Stomach (tissue), 9 donors: Measurements from ENCODE around the gene RNF7. TPM values are rescaled to one million over a fixed set of nuclear protein-coding genes. Genes with fewer than 3 reads are reported as not detected.

ENCODE experiments used
- DNase-seq, 2 donors: peaks; one replicate each; pipeline versions ENCODE4 v3.0.0 to v3.0.0-alpha.2; 2013 to 2019
- H3K27ac ChIP-seq, 5 donors: fragments of 200-600 bp in 4 of 5; sonication (generic) in 4 of 5; one replicate each; pipeline ENCODE4 v1.5.1; 2013 to 2019; ENCODE audit warnings: mild to moderate bottlenecking in 1 of 5, moderate library complexity in 1 of 5
- H3K27me3 ChIP-seq, 3 donors: fragments of 200-600 bp; sonication (generic); one replicate each; pipeline ENCODE4 v1.5.1; 2017 to 2019; ENCODE audit warnings: mixed run types in 1 of 3
- H3K36me3 ChIP-seq, 4 donors: fragments of 200-600 bp; sonication (generic); 1 replicate in 3 of 4; 2 replicates in 1 of 4; pipeline ENCODE4 v1.5.1; 2016 to 2019
- H3K4me1 ChIP-seq, 4 donors: fragments of 200-600 bp; sonication (generic); one replicate each; pipeline ENCODE4 v1.5.1; 2016 to 2019
- H3K4me3 ChIP-seq, 4 donors: fragments of 200-600 bp; sonication (generic) in 3 of 4; one replicate each; pipeline ENCODE4 v1.5.1; 2016 to 2019; ENCODE audit warnings: mild to moderate bottlenecking in 1 of 4
- H3K9me3 ChIP-seq, 4 donors: fragments of 200-600 bp; sonication (generic); one replicate each; pipeline ENCODE4 v1.5.1; 2016 to 2019
- CTCF ChIP-seq, 7 experiments: fragments of 450-650 bp in 4 of 7; fragments of 200-600 bp in 3 of 7; sonication (generic) in 3 of 7; IDR thresholded peaks; one replicate each; pipeline ENCODE4 v1.5.1; 2016 to 2019; ENCODE audit warnings: antibody characterized with exemption in 7 of 7, control low read depth in 2 of 7, mild to moderate bottlenecking in 1 of 7
- EP300 ChIP-seq: sonication (generic); formaldehyde crosslinking; IDR thresholded peaks from one replicate; pipeline ENCODE4 v1.6.1; 2017; ENCODE audit warnings: antibody characterized with exemption
- POLR2A ChIP-seq, 4 donors: fragments of 450-650 bp; IDR thresholded peaks; one replicate each; pipeline ENCODE4 v1.6.1; 2016; ENCODE audit warnings: antibody characterized with exemption in 4 of 4, control low read depth in 2 of 4, mild to moderate bottlenecking in 1 of 4, moderate library complexity in 1 of 4
- POLR2AphosphoS5 ChIP-seq, 3 donors: sonication (generic); formaldehyde crosslinking; IDR thresholded peaks; one replicate each; pipeline ENCODE4 v1.6.1; 2016; ENCODE audit warnings: antibody characterized with exemption in 3 of 3
- WGBS, 5 donors: extraction: QIAGEN DNeasy Blood & Tissue Kit in 3 of 5; methylation state at CpG; one replicate each; pipeline versions ENCODE4 v1.1.5 to v1.1.7; 2013 to 2018; 5-methylcytosine and 5-hydroxymethylcytosine counted together
- intact Hi-C: fragments of 100-400 bp; cut with DNase I; formaldehyde crosslinking; loops from one replicate; pipeline ENCODE4 v1.15.1; 2023; ENCODE audit warnings: low total_unique reads
- polyA plus RNA-seq, 3 donors: library from polyadenylated mRNA; stranded (reverse); fragments of 200-250 nt; gene quantifications; one replicate each; pipeline ENCODE4 v1.2.3, GENCODE V29; 2013
- total RNA-seq, 5 donors: library from RNA; depleted of rRNA; stranded (reverse); fragments of >200 nt; gene quantifications; one replicate each; pipeline versions ENCODE4 v1.1.0 to v1.2.3, GENCODE V29; 2014 to 2016
- donor health status: healthy with polysubstance abuse.
- donor health status: Bipolar disorder and iron deficiency.
- donor health status: healthy.

RNF7 gene
- total and polyA plus RNA-seq, 8 donors = 40.2 to 236 (median 111) TPM

GRCh38 chr3:141764986-141765385 is 26.9 kb downstream of the RNF7 start:
- DNase-seq = peak in 1 of 2 donors; percentile 25
- TF ChIP-seq EP300 (no peak), POLR2AphosphoS5 (IDR thresholded peaks at IDR 0.05) (no peak), CTCF (IDR thresholded peaks at IDR 0.05) (no peak), POLR2A (IDR thresholded peaks at IDR 0.05) (no peak)
- no peaks in the 10 kb centered on the region for H3K4me1 ChIP-seq
- no peaks in the 10 kb centered on the region for H3K27me3 ChIP-seq
- WGBS, 5 donors = 77 to 83% (median 80%) methylated on average over 2 of the region's 2 CpGs
- H3K4me3 ChIP-seq = no peak overlapping the region
- no peaks in the 10 kb centered on the region for H3K9me3 ChIP-seq
- no peaks in the 10 kb centered on the region for H3K36me3 ChIP-seq
- intact Hi-C loops = no loop called here
- no peak overlapping the region for H3K27ac ChIP-seq

GRCh38 chr3:141767066-141767465 is 29.0 kb downstream of the RNF7 start:
- no peaks in the 10 kb centered on the region for H3K36me3 ChIP-seq

GRCh38 chr3:141769221-141769894 is 31.3 kb downstream of the RNF7 start:
- H3K4me1 ChIP-seq = no peaks in the 10 kb centered on the region
- H3K27ac ChIP-seq = no peak overlapping the region
- DNase-seq = no peak
- no peak overlapping the region for H3K4me3 ChIP-seq
- 46 to 61% (median 50%) methylated on average over 6 of the region's 6 CpGs for WGBS, 5 donors
- no peaks in the 10 kb centered on the region for H3K36me3 ChIP-seq
- intact Hi-C loops = no loop called here
- H3K27me3 ChIP-seq = no peaks in the 10 kb centered on the region
- TF ChIP-seq POLR2A (IDR thresholded peaks at IDR 0.05) (no peak), CTCF (IDR thresholded peaks at IDR 0.05) (no peak), EP300 (no peak)
- H3K9me3 ChIP-seq = no peaks in the 10 kb centered on the region

More at GRCh38 chr3:141767066-141767465, 29.0 kb downstream of the RNF7 start:
- no peak for DNase-seq
- 79 to 89% (median 84%) methylated on average over 2 of the region's 2 CpGs for WGBS, 5 donors
- H3K4me3 ChIP-seq = no peak overlapping the region
- H3K27ac ChIP-seq = no peak overlapping the region
- no peak for TF ChIP-seq POLR2A (IDR thresholded peaks at IDR 0.05)
- intact Hi-C loops = no loop called here
- no peaks in the 10 kb centered on the region for H3K4me1 ChIP-seq
- no peaks in the 10 kb centered on the region for H3K9me3 ChIP-seq
- H3K27me3 ChIP-seq = no peaks in the 10 kb centered on the region

GRCh38 chr3:141773676-141774075 is 35.6 kb downstream of the RNF7 start:
- Histone ChIP-seq H3K4me3 (no peak overlapping the region), H3K36me3 (no peaks in the 10 kb centered on the region), H3K9me3 (no peaks in the 10 kb centered on the region), H3K4me1 (no peaks in the 10 kb centered on the region), H3K27ac (no peak overlapping the region), H3K27me3 (no peaks in the 10 kb centered on the region)
- 94 to 97% (median 95%) methylated on average over 6 of the region's 6 CpGs for WGBS, 5 donors
- intact Hi-C loops = no loop called here
- TF ChIP-seq CTCF (IDR thresholded peaks at IDR 0.05) (no peak), POLR2A (IDR thresholded peaks at IDR 0.05) (no peak), POLR2AphosphoS5 (IDR thresholded peaks at IDR 0.05) (no peak), EP300 (no peak)
- DNase-seq = no peak

- H3K27me3 ChIP-seq = no peaks in the 10 kb centered on the region
- H3K27ac ChIP-seq = no peak overlapping the region
- no peak for TF ChIP-seq POLR2A (IDR thresholded peaks at IDR 0.05)
- TF ChIP-seq CTCF (IDR thresholded peaks at IDR 0.05) = no peak
- TF ChIP-seq EP300 = no peak
- no peak for TF ChIP-seq POLR2AphosphoS5 (IDR thresholded peaks at IDR 0.05)
- H3K36me3 ChIP-seq = no peaks in the 10 kb centered on the region
- no peak overlapping the region for H3K4me3 ChIP-seq
- no peak for DNase-seq
- no peaks in the 10 kb centered on the region for H3K9me3 ChIP-seq
- intact Hi-C loops = no loop called here
- 81 to 92% (median 88%) methylated on average over 14 of the region's 14 CpGs for WGBS, 5 donors
- H3K4me1 ChIP-seq = no peaks in the 10 kb centered on the region
These were observed 38.3 kb downstream of the RNF7 start for GRCh38 chr3:141776376-141776775.
